ENCODE data around the gene BIRC6.
"Not testable (repeated sequence)": the region's sequence is repeated elsewhere in the genome, so short reads cannot be mapped to it uniquely, and the experiment has no call there.

Gene BIRC6

GRCh38 chr2:32624812-32625211 is 268.0 kb downstream of the BIRC6 start:
- no peak for DNase-seq

GRCh38 chr2:32626639-32627221 is 269.9 kb downstream of the BIRC6 start:
- DNase-seq: no peak

- no peak for DNase-seq
Measured at GRCh38 chr2:32627441-32627813, 270.6 kb downstream of the BIRC6 start.

- peak; percentile 98 for DNase-seq
Measured at GRCh38 chr2:32627814-32628579, 271.2 kb downstream of the BIRC6 start, which contains the start of gene TTC27. Gene TTC27, plus strand, starts transcription at chr2:32628050. Its CDS starts 243 bp downstream, at chr2:32628293.

GRCh38 chr2:32632089-32632488 is 275.3 kb downstream of the BIRC6 start:
- DNase-seq: peak; percentile 49 to 55

- DNase-seq: no peak
Measured at GRCh38 chr2:32633040-32633439, 276.2 kb downstream of the BIRC6 start.

GRCh38 chr2:32638548-32638947 is 281.7 kb downstream of the BIRC6 start:
- not testable (repeated sequence) for DNase-seq

GRCh38 chr2:32641180-32641579 is 284.4 kb downstream of the BIRC6 start:
- no peak for DNase-seq

GRCh38 chr2:32647180-32647651 is 290.4 kb downstream of the BIRC6 start:
- no peak for DNase-seq

- no peak for DNase-seq
Measured at GRCh38 chr2:32652555-32653209, 295.9 kb downstream of the BIRC6 start.

- no peak for DNase-seq
Measured at GRCh38 chr2:32656069-32656468, 299.2 kb downstream of the BIRC6 start.

- DNase-seq: no peak
Measured at GRCh38 chr2:32663864-32664263, 307.0 kb downstream of the BIRC6 start.

GRCh38 chr2:32666704-32667103 is 309.9 kb downstream of the BIRC6 start:
- no peak for DNase-seq

GRCh38 chr2:32668254-32668653 is 311.4 kb downstream of the BIRC6 start:
- DNase-seq: no peak

All from activated T-cell treated with anti-CD3 and anti-CD28 coated beads, Interleukin-2, amount 50 U/mL, for 48 hours (primary cell).